Measurements from ENCODE around the gene PEX26.
"Not testable (repeated sequence)": the region's sequence is repeated elsewhere in the genome, so short reads cannot be mapped to it uniquely, and the experiment has no call there.

PEX26 gene

GRCh38 chr22:18063306-18063705, 14.5 kb upstream of the PEX26 start:
- no peaks in the 10 kb centered on the region for H3K36me3 ChIP-seq (ENCODE audit: control insufficient read depth, insufficient read depth, low read length)
- no peaks in the 10 kb centered on the region; the same call in 1 of the 2 replicates for H3K27me3 ChIP-seq (replicated peaks; ENCODE audit: control insufficient read depth, insufficient read depth, low read length)
- no peak for DNase-seq (ENCODE audit: extremely low read depth, insufficient read length)
- no peak for TF ChIP-seq CTCF (IDR thresholded peaks at IDR 0.05; ENCODE audit: insufficient read depth, low read length, poor library complexity, severe bottlenecking)
- no peak overlapping the region for H3K4me3 ChIP-seq (replicated peaks; ENCODE audit: low read depth, low read length)

GRCh38 chr22:18063715-18064114, 14.1 kb upstream of the PEX26 start:
- H3K4me3 ChIP-seq (replicated peaks; ENCODE audit: low read depth, low read length); DNase-seq (ENCODE audit: extremely low read depth, insufficient read length); H3K36me3 ChIP-seq (ENCODE audit: control insufficient read depth, insufficient read depth, low read length); H3K27me3 ChIP-seq (replicated peaks; ENCODE audit: control insufficient read depth, insufficient read depth, low read length): not testable (repeated sequence)

GRCh38 chr22:18064636-18065035, 13.2 kb upstream of the PEX26 start:
- TF ChIP-seq CTCF (IDR thresholded peaks at IDR 0.05; ENCODE audit: insufficient read depth, low read length, poor library complexity, severe bottlenecking): no peak
- Histone ChIP-seq H3K27me3 (replicated peaks; ENCODE audit: control insufficient read depth, insufficient read depth, low read length) (no peaks in the 10 kb centered on the region; the same call in 1 of the 2 replicates), H3K36me3 (ENCODE audit: control insufficient read depth, insufficient read depth, low read length) (no peaks in the 10 kb centered on the region), H3K4me3 (replicated peaks; ENCODE audit: low read depth, low read length) (no peak overlapping the region)
- DNase-seq (ENCODE audit: extremely low read depth, insufficient read length): no peak

- H3K36me3 ChIP-seq (ENCODE audit: control insufficient read depth, insufficient read depth, low read length): no peaks in the 10 kb centered on the region
- H3K27me3 ChIP-seq (replicated peaks; ENCODE audit: control insufficient read depth, insufficient read depth, low read length): no peaks in the 10 kb centered on the region; the same call in 1 of the 2 replicates
- no peak overlapping the region for H3K4me3 ChIP-seq (replicated peaks; ENCODE audit: low read depth, low read length)
- DNase-seq (ENCODE audit: extremely low read depth, insufficient read length): no peak
- no peak for TF ChIP-seq CTCF (IDR thresholded peaks at IDR 0.05; ENCODE audit: insufficient read depth, low read length, poor library complexity, severe bottlenecking)
These were observed 12.5 kb upstream of the PEX26 start for GRCh38 chr22:18065256-18065655.

GRCh38 chr22:18066181-18066859, 11.5 kb upstream of the PEX26 start:
- no peak for TF ChIP-seq CTCF (IDR thresholded peaks at IDR 0.05; ENCODE audit: insufficient read depth, low read length, poor library complexity, severe bottlenecking)
- peak; percentile 50 for DNase-seq (ENCODE audit: extremely low read depth, insufficient read length)

GRCh38 chr22:18067121-18067520, 10.7 kb upstream of the PEX26 start:
- no peak for DNase-seq (ENCODE audit: extremely low read depth, insufficient read length)
- Histone ChIP-seq H3K4me3 (replicated peaks; ENCODE audit: low read depth, low read length) (no peak overlapping the region), H3K36me3 (ENCODE audit: control insufficient read depth, insufficient read depth, low read length) (no peaks in the 10 kb centered on the region), H3K27me3 (replicated peaks; ENCODE audit: control insufficient read depth, insufficient read depth, low read length) (no peaks in the 10 kb centered on the region; the same call in 1 of the 2 replicates)
- TF ChIP-seq CTCF (IDR thresholded peaks at IDR 0.05; ENCODE audit: insufficient read depth, low read length, poor library complexity, severe bottlenecking): no peak

More at GRCh38 chr22:18066181-18066859, 11.5 kb upstream of the PEX26 start:
- no peak overlapping the region for H3K4me3 ChIP-seq (replicated peaks; ENCODE audit: low read depth, low read length)
- no peaks in the 10 kb centered on the region for H3K36me3 ChIP-seq (ENCODE audit: control insufficient read depth, insufficient read depth, low read length)
- H3K27me3 ChIP-seq (replicated peaks; ENCODE audit: control insufficient read depth, insufficient read depth, low read length): no peaks in the 10 kb centered on the region; the same call in 1 of the 2 replicates

Measured in GM06990 (cell line).